Tongue (tissue), 2 donors: ENCODE results near the gene CDC5L. TPM values are rescaled to one million over a fixed set of nuclear protein-coding genes. Genes with fewer than 3 reads are reported as not detected.
"Not testable (repeated sequence)": the region's sequence is repeated elsewhere in the genome, so short reads cannot be mapped to it uniquely, and the experiment has no call there.

ENCODE experiments used
- DNase-seq: peaks from one replicate; pipeline ENCODE4 v3.0.0-alpha.2; 2015
- total RNA-seq: library from RNA; depleted of rRNA; stranded (reverse); fragments of >200 nt; gene quantifications from one replicate; pipeline ENCODE4 v1.2.3, GENCODE V29; 2014

Gene CDC5L
- total RNA-seq = 38.5 TPM

DNA sequence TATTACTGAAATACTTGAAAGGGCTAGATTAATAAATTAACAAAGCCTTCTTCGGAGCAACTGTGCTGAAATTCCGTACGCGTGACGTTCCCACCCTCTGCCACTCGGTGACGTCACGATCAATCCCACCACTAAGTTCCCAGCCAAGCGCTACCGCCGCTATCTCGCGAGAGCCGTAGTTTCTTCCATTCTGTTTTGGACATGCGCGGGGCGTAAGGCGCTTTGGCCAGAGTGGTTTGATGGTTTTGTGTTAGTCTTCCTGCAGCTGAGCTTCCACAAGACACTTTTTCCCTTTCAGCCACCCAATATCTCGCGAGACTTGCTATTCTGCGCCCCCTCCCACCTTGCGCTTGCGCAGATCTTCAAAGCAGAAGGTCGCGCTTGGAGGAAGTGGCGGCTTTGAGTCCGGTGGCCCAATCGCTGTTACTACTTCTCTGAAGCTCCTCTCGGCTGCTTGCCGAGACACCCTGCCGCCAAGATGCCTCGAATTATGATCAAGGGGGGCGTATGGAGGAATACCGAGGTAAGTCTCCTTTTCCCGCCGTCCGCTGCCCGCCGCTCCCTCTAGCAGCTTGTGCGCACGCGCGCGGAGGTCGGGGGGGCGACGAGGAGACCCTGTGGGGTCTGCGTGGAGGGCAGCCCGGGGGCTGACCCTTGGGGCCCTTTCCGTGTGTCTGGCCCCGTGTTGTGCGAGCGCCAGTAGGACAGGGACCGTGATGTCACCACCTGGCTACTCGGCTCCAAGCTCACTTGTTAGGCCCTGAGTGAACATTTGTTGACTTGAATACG, at the start of gene CDC5L:
Gene CDC5L (plus strand): TSS at position 361 of the 789 bp plus-strand sequence. CDS start 118 bp downstream, at position 479.
- DNase-seq = peak; percentile 100

DNA sequence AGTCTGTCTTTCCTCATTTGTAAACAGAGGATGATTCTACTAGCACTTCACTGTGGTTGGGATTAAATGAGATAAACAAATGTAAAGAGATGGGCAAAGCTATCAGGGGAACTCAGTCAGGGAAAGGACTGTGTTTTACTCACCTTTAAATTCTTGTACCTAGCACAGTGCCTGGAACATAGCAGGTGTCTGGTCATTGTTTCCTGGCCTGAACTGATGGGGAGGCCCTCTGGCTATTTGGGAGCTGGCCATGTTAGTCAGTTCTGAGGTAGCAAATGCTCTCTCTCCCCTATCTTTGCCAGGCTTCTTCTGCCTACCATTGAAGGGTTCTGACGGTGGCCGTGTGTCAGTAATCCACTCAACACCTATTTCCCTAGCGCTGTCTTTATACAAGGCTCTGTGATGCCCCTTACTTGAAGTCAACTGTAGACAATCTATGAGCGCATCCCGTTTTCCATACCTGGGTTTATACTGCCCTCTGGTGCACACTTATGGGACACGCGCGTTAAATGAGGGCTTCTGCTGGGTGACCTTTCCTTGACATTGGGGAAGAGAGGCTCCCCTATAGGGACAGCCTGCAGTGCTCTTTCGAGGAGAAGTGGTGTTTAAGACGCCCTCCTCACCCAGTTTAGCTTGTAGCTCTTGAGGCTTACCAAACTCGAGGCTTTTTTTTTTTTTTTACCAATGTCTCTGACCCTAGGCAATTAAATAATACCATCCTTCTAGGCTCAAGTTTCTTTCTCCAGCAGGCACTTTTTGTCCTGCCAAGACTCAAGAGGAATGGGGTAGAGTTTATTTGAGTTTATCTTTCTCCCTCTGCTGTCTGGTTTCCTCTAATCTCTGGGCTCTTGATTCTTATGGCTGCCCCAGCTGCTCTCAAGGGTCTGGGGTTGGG, 49.0 kb upstream of the CDC5L start:
- peak; percentile 86 for DNase-seq

DNA sequence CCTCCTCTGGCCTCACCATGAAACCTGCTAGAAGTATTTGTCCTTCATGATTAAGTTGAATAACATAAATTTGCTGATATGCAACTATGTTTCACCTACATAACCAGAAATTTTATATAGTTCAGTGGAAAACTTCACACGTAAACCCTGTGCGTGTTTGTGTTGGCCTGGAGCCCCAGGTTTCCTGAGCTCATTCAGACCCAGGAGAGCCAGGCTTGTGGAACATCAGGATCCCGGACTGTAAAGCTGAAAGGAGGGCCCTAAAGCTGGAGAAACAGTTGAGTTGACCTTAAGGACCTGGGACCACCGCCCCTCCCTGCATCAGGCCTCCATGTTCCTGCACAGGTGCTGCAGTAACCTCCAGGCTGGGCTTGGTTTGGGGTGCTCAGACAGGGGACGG, 48.2 kb upstream of the CDC5L start:
- peak; percentile 35 for DNase-seq

DNA sequence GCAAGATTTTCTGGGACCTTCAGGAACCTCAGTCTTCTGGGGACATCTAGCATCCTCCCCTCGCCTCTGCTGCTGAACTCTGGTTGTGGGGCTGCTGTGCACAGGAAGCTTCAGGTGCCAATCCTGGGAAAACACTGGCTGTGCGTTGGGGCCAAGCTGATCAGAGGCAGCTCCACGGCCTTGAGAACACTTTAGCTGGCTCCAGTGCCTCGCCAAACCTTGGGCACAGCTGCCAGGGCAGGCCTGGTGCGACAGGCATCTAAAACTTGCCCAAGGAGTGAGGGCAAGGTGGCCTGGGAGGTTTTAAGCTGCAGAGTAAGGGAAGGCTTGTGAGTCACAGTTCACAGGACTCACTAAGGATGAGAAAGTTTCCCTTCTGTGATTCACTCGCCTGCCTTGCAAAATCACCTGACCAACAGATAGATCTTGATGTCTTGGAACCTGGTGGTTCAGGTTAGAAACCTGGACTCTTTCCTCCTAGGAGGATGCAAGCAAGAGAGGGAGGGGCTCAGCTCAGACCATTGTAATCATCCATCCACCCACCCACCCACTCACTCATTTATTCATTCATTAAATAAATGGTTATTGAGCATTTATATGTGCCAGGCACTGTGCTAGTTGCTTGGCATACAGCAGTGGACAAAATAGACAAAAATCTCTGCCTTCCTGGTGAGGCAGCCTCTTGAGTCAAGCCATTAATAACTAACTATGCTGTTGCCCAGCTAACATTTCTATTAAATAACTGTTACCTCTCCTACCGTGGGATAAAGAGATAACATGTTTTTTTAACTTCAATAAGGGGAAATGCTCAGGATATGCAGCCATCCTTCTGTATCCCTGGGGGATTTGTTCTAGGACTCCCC, 47.5 kb upstream of the CDC5L start:
- no peak for DNase-seq

DNA sequence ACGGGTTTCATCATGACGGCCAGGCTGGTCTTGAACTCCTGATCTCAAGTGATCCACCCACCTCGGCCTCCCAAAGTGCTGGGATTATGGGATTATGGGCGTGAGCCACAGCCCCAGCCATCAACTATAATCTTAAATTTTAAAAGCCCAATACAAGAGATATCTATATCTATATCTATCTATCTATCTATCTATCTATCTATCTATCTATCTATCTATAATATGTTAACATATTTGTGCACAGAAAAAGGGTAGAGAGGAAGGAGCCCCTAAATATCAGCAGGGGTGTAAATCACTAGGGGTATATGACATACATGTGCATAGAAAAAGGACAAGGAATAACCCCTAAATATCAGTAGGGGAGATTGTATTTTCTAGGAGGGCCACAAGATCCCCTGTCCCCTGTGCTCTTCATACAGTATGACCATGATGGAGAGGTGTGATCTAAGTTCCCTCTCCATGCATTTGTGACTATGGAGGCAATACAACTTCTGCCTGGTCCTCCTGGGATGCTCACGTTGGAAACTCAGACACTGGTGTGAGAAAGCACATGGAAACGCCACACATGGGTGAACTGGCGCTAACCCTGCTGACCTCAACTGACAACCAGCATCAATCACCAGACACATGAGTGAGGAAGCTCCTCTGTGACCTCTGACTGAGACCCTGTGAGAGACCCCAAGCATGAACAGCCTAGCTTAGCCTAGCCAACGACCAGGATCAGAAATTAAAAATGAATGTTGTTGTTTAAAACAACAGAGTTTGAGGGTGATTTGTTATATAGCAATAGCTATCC, 46.2 kb upstream of the CDC5L start:
- DNase-seq = no peak

DNA sequence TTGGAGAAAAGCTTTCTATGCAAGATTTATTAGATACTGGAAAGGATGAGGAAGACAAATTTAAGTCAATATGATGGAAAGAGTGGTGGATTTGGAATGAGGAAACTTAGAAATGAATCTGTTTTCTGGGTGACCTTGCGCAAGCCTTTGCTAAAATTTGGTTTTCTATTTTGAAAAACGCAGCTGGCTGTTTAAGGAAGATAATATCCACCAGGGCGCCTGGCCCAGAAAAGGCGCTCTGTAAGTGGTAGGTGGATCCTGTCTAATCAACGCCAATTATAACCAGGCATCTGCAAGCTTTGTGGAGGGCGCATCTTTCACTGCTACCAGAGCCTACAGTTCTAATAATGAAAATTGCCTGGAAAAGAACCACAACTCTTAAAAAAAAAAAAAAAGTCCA, 45.5 kb upstream of the CDC5L start:
- DNase-seq = peak; percentile 40

DNA sequence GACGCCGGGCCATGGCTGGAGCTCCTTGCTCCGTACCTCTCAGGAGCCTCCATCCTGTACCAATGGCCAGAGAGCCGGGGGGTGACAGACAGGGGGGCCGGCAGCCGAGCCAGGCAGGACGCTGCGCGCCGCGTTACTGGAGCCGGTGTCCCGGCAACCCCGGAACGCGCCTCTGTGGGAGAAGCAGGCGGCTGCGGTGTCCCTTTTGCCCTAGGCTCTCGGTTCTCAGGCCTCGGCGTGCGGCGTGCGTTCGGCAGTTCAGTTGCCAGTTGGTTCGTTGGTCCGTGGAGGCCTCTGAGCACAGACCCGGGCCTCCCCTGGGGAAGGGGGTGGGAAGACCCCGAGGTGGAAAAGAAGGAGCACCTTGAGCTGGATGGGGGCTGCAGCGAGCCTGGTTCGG, 45.0 kb upstream of the CDC5L start, which contains the start of gene SPATS1:
Gene SPATS1 (plus strand): TSS at position 162 of the 400 bp plus-strand sequence. CDS start 446 bp downstream, outside the sequence.
- peak; percentile 26 for DNase-seq

DNA sequence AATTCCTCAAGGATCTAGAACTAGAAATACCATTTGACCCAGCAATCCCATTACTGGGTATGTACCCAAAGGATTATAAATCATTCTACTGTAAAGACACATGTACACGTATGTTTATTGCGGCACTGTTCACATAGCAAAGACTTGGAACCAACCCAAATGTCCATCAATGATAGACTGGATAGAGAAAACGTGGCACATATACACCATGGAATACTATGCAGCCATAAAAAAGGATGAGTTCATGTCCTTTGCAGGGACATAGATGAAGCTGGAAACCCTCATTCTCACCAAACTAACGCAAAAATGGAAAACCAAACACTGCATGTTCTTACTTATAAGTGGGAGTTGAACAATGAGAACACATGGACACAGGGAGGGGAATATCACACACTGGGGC, 40.7 kb upstream of the CDC5L start:
- not testable (repeated sequence) for DNase-seq

DNA sequence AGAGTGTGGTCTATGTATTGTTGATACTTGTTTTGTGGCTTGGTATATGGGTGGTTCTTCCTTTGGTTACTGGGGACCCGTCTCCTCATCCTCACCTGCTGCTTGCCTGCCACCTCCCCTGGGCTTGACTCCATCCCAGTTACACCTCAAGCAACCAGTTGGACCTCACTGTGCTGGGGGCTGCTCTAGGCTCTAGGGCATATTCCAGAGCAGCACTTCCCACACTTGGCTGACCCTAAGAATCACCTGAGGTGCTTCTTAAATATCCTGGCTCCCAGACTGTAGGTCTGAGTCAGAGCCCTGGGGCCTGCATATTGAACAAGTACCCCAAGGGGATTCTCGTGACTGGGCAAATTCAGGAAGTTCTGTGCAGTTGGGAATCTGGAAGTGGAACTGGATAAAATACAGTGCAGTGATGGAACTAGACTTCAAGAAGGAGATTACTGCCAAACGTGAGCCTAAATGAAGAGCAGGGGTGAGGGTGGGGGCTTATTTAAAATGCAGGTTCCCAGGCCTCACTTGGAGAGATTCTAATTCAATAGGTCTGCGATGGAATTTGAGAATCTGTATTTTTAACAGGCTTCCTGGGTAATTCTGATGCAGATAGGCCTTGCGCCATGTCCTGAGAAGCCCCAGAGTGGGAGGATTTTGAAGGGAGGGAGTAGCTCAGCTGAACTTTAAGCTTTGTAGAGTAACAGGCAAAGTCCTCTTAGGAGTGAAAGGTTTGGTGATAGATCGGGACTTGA, 37.4 kb upstream of the CDC5L start:
- DNase-seq = no peak

DNA sequence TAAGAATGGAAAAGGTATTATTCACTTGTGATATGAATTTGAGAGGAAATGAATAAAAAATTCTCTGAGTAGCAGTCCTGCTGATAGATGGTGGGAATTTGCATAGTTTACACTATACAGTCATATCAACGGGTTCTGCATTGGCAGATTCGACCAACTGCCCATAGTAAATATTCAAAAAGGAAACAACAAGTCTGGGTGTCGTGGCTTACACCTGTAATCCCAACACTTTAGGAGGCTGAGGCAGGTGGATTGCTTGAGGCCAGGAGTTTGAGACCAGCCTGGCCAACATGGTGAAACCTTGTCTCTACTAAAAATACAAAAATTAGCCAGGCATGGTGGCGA, 36.9 kb upstream of the CDC5L start:
- DNase-seq = not testable (repeated sequence)

DNA sequence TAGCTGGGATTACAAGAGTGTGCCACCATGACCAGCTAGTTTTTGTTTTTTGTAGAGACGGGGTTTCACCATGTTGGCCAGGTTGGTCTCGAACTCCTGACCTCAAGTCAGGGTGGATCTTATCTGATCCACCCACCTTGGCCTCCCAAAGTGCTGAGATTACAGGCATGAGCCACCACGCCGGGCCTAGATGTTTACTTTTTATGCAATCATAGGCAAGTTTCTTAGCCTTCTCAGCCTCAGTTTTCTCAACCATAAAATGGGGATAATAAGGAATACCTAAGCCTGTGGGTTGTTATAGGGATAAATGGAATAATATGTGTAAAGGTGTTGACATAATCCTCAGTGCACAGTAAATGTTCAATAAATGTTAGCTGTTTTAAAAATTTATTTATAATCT, 35.2 kb upstream of the CDC5L start:
- no peak for DNase-seq

DNA sequence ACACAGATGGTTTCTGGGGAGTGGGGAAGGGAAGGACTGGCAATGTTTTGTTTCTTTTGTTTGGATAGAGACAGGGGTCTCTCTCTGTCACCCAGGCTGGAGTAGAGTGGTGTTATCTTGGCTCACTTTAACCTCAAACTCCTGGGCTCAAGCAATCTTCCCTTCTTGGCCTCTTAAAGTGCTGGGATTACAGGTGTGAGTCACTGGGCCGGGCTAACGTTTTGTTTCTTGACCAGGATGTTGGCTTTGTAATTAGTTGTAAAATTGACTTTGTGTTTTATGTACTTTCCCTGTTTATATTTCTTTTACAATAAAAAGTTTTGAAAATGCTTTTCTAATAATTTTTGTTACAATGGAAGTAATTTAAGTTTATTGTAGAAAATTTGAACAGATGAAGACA, 34.2 kb upstream of the CDC5L start:
- DNase-seq = no peak

DNA sequence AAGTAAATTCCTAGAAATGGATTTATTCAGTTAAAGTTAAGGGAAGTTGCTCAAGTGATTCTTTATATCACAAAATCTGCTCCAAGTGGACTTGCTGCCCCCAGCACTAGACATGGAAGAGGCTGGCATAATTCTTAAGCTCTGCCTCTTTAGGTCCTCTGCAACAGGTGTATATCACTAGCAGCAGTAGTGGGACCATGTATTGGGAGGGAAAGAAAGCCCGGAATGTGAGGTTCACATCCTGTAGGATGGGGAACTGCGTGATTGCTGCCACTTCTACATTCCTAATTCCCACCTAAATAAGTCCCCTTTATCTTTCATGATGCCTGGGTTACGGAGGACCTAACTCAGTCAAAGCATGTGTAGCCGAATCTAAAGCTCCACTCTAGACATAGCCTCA, 31.9 kb upstream of the CDC5L start:
- no peak for DNase-seq

DNA sequence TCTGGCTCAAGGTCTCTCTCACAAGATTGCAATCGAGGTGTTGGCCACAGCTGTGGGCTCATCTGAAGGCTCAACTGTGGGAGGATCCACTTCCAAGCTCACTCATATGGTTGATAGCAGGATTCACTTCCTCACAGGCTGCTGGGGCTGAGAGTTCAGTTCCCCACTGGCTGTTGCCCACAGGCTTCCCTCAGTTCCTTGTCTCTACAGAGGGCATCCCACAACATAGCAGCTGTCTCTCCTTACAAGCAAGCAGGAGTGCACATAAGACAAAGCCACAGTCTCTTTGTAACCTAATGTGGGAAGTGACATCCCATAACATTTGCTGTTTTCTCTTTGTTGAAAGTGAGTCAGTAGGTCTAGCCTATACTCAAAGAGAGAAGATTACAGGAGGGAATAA, 31.0 kb upstream of the CDC5L start:
- no peak for DNase-seq

DNA sequence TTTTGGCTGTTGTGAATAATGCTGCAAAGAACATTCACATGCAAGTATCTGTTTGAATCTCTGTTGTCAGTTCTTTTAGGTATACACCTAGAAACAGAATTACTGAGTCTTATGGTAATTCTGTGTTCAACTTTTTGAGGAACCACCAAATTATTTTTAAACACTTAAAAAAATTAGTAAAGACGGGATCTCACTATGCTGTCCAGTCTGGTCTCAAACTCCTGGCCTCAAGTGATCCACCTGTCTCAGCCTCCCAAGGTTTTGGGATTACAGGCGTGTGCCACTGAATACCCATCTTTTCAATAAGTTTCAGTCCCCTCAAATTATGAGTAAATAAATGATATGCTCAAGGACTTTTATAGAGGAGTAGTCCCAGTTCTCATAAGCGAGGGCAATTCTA, 27.5 kb upstream of the CDC5L start:
- DNase-seq = no peak

DNA sequence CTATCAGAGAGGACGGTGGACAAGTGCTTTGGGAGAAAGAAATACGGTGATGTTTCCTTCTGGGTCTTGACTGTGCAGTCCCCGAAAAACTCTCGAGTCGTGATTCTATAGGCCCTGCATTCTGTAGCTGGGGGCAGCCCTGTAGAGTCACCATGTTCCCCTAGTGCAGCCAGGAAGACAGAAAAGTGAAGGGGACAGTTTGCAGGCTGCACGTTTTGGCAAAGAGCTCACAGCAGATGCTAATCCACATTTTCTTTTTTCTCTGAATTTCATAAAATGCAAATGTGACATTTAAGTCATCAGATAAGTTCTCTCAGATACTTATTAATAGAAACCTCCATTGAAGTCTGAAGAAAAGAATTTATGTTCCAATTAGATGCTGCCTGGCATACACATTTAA, 25.6 kb upstream of the CDC5L start:
- DNase-seq = no peak

DNA sequence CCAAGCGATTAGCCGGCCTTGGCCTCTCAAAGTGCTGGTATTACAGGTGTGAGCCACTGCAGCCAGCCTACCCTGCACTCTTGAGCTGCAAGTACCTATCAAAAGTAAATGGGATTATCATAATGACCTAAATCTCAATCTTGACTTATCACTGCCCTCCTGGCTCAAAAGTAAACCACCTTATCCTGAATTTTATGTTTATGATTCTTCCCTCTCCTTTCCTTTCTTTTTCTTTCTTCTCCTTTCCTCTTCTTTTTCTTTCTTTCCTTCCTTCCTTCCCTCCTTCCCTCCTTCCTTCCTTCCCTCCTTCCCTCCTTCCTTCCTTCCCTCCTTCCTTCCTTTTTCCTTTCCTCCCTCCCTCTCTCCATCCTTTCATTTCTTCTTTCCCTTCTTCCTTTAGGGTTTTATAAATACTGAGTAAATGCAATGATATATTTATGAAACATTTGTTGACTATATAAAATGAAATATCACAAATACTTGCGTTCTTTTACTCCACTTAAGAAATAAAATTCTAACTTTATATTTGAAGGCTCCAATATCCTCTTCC, 24.1 kb upstream of the CDC5L start:
- DNase-seq = no peak

DNA sequence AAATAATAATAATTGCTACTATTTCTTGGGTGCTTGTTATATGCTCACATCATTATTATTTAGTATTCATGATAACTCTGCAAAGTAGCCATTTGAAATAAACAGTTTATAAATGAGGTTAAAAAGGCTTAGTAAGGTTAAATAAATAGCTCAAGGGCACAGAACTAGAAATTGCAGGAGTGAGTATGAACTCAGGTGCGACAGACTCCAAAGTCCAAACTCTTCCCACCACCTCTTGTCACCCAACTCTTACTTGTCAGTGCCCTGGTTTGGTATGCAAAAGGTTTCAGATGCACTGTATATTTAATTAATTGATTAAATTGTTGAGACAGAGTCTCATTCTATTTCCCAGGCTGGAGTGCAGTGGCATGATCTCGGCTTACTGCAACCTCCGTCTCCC, 20.7 kb upstream of the CDC5L start:
- DNase-seq = no peak

DNA sequence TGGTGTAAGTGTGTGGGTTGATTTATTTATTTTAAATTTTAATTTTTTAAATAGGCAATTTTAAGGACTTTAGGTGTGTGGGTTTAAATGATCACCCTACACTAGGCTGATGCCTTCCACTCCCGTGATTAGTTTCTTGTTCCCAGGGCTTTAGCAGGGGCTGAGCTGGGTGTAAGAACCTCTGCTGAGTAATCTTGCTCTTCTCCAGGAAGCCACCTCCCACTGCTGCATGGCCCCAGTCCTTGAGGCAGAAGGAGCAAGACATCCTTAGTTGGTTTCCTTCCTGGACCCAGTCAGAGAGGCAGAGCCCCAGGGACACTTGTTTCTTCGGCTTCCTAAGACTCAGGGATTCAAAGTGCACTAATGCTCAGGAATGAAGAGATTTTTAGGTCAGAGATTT, 19.8 kb upstream of the CDC5L start:
- DNase-seq = no peak

DNA sequence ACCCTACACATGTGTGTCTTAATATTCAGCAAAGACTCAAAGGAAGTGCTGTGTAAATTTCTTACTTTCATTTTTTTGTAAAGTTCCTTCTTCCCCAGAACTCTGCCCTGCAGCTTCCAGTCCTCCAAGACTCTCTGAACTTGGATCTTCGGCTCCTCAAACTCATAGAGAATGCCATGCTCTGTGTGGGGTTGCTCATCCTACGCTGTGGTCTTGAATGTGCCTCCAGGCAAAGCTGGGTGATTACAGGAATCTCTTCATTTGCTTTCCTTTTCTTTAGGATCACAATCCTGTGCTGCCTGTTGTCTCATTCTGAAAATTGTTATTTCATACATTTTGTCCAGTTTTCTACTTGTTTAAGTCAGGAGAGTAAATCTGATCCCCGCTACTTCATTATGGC, 14.5 kb upstream of the CDC5L start:
- DNase-seq = no peak

DNA sequence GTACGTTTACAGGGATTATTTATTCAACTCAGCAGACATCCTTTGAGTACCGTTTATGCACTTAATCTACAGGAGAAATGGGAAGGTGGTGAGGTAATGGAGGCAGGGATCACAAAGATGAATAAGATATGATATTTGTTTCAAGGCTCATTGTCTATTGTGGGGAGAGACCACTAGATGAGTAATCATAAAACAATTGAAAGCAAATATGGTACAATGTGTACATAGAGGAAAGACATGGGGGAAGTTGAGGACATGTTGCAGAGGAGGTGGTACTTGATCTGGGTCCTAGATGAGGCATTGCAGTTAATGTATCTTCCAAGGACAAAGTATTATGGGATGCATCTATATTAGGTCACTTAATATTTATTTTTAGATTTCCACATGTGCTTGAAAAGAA, 13.7 kb upstream of the CDC5L start:
- DNase-seq = no peak
